ENCODE measurements around the gene SLC38A7. TPM values are rescaled to one million over a fixed set of nuclear protein-coding genes. Genes with fewer than 3 reads are reported as not detected.
"Not testable (repeated sequence)": the region's sequence is repeated elsewhere in the genome, so short reads cannot be mapped to it uniquely, and the experiment has no call there.

Gene SLC38A7
- total and polyA plus RNA-seq, 2 experiments from 2014 or later: 13.9 to 27.8 TPM

DNA sequence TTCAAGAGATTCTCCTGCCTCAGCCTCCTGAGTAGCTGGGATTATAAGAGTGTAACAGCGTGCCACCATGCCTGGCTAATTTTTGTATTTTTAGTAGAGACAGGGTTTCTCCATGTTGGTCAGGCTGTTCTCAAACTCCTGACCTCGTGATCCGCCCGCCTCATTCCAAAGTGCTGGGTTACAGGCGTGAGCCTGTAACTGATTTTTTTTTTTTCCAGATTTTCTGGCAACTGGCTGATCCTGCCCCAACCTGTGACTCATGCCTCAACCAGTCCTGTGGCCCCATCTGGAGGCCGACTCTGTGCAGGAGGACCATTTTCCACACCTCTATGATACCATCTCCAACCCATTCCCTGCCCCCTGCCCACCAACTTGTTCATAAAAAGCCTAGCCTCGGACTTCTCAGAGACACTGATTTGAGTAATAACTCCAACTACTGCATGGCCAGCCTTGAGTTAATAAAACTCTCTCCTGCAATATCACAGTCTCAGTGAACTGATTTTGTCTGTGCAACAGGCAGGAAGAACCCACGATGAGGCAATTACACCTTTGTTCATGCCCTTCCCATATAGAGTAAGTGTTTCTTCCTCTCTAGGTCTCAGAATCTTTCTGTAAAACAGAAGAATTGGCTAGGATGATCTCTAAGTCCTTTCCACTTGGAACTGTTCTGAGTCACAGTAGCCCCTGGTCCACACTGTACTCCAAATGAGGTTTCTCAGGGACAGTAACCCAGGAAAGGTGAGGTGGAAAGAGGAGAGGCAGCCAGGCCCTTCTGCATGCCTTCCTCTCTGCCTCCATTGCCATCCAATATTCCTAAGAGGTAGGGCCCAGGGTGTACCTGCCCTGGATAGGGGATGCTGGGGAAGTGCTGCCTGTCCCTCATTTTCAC lies 46.2 kb downstream of the SLC38A7 start:
- Mint-ChIP-seq H3K9me3 (no peaks in the 10 kb centered on the region), H3K4me3 (no peak overlapping the region), H3K27me3 (ENCODE audit: insufficient read depth, low read depth, poor library complexity) (peaks cover 4% of the 10 kb centered on the region), H3K4me1 (no peaks in the 10 kb centered on the region), H3K36me3 (ENCODE audit: low read depth) (no peaks in the 10 kb centered on the region), H3K27ac (no peak overlapping the region)
- H3K4me1 ChIP-seq (ENCODE audit: insufficient read depth): no peaks in the 10 kb centered on the region
- ATAC-seq: peak; percentile 94
- no peaks in the 10 kb centered on the region for H3K79me2 ChIP-seq (replicated peaks; ENCODE audit: insufficient read depth)
- H3K9me2 ChIP-seq (ENCODE audit: insufficient read depth): no peaks in the 10 kb centered on the region
- H3K4me2 ChIP-seq: no peak overlapping the region
- H2AFZ ChIP-seq: peak overlapping the region; percentile 52; the same call in 1 of the 2 replicates
- H3F3A ChIP-seq (replicated peaks; ENCODE audit: low read depth): no peaks in the 10 kb centered on the region
- H3K27me3 ChIP-seq (ENCODE audit: insufficient read depth): no peaks in the 10 kb centered on the region
- H3K36me3 ChIP-seq (ENCODE audit: insufficient read depth): no peaks in the 10 kb centered on the region
- no peak for TF ChIP-seq EZH2phosphoT487 (IDR thresholded peaks at IDR 0.05; ENCODE audit: unreplicated experiment)
- TF ChIP-seq, protein P1, sequence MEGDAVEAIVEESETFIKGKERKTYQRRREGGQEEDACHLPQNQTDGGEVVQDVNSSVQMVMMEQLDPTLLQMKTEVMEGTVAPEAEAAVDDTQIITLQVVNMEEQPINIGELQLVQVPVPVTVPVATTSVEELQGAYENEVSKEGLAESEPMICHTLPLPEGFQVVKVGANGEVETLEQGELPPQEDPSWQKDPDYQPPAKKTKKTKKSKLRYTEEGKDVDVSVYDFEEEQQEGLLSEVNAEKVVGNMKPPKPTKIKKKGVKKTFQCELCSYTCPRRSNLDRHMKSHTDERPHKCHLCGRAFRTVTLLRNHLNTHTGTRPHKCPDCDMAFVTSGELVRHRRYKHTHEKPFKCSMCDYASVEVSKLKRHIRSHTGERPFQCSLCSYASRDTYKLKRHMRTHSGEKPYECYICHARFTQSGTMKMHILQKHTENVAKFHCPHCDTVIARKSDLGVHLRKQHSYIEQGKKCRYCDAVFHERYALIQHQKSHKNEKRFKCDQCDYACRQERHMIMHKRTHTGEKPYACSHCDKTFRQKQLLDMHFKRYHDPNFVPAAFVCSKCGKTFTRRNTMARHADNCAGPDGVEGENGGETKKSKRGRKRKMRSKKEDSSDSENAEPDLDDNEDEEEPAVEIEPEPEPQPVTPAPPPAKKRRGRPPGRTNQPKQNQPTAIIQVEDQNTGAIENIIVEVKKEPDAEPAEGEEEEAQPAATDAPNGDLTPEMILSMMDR (conservative IDR thresholded peaks at IDR 0.05; ENCODE audit: low read depth in 2 of 2): peak; percentile 41 to 75
- no peaks in the 10 kb centered on the region for H4K20me1 ChIP-seq (replicated peaks; ENCODE audit: insufficient read depth)
- H3K4me3 ChIP-seq: no peak overlapping the region
- no peak overlapping the region for H3K27ac ChIP-seq (ENCODE audit: low read depth)
- peak; percentile 63 for DNase-seq (ENCODE audit: low spot score)

DNA sequence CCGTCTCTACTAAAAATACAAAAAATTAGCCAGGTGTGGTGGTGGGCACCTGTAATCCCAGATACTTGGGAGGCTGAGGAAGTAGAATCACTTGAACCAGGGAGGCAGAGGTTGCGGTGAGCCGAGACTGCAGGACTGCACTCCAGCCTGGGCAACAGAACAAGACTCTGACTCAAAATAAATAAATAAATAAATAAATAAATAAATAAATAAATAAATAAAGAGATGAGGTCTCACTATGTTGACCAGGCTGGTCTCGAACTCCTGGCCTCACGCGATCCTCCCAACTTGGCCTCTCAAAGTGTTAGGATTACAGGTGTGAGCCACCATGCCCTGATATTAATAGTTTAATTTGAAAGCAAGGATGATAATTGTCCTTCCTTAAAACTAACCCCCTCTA lies 47.5 kb downstream of the SLC38A7 start:
- not testable (repeated sequence) for H3K9me3 Mint-ChIP-seq; H3K4me1 Mint-ChIP-seq; H3K27ac ChIP-seq (ENCODE audit: low read depth)

DNA sequence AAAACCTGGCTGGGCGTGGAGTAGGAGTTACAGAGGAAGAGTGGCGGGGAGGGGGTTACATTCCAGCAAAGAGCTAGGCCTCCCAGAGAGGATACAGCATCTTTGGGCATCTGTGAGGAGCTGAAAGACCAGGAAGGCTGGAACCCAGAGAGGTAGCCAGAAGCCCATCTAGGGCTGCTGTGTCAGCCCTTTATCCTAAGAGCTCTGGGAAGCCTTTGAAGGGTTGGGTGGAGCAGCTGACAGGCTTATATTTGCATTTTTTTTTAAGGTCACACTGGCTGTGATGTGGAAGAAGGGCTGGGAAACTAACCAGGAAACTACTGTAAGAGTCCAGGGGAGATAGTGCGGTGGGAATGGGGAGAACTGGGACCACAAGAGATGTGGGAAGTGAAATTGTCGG lies 48.1 kb downstream of the SLC38A7 start:
- no peak overlapping the region for H2AFZ ChIP-seq
- no peaks in the 10 kb centered on the region for H3K36me3 Mint-ChIP-seq (ENCODE audit: low read depth)
- H3K27ac Mint-ChIP-seq: no peak overlapping the region
- no peaks in the 10 kb centered on the region for H3K79me2 ChIP-seq (replicated peaks; ENCODE audit: insufficient read depth)
- H3K27me3 ChIP-seq (ENCODE audit: insufficient read depth): no peaks in the 10 kb centered on the region
- no peaks in the 10 kb centered on the region for H4K20me1 ChIP-seq (replicated peaks; ENCODE audit: insufficient read depth)
- H3K27ac ChIP-seq (ENCODE audit: low read depth): no peak overlapping the region
- no peak overlapping the region for H3K4me3 Mint-ChIP-seq
- H3K27me3 Mint-ChIP-seq (ENCODE audit: insufficient read depth, low read depth, poor library complexity): peaks cover 4% of the 10 kb centered on the region
- no peaks in the 10 kb centered on the region for H3K4me1 ChIP-seq (ENCODE audit: insufficient read depth)
- no peaks in the 10 kb centered on the region for H3K36me3 ChIP-seq (ENCODE audit: insufficient read depth)
- H3K9me2 ChIP-seq (ENCODE audit: insufficient read depth): no peaks in the 10 kb centered on the region
- H3K4me1 Mint-ChIP-seq: no peaks in the 10 kb centered on the region
- H3K4me3 ChIP-seq: no peak overlapping the region
- no peaks in the 10 kb centered on the region for H3K9me3 Mint-ChIP-seq
- DNase-seq (ENCODE audit: low spot score): no peak
- H3K4me2 ChIP-seq: no peak overlapping the region
- ATAC-seq: no peak
- no peaks in the 10 kb centered on the region for H3F3A ChIP-seq (replicated peaks; ENCODE audit: low read depth)
- TF ChIP-seq, protein P2, sequence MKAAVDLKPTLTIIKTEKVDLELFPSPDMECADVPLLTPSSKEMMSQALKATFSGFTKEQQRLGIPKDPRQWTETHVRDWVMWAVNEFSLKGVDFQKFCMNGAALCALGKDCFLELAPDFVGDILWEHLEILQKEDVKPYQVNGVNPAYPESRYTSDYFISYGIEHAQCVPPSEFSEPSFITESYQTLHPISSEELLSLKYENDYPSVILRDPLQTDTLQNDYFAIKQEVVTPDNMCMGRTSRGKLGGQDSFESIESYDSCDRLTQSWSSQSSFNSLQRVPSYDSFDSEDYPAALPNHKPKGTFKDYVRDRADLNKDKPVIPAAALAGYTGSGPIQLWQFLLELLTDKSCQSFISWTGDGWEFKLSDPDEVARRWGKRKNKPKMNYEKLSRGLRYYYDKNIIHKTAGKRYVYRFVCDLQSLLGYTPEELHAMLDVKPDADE (IDR thresholded peaks at IDR 0.05): no peak
- TF ChIP-seq, protein P3, sequence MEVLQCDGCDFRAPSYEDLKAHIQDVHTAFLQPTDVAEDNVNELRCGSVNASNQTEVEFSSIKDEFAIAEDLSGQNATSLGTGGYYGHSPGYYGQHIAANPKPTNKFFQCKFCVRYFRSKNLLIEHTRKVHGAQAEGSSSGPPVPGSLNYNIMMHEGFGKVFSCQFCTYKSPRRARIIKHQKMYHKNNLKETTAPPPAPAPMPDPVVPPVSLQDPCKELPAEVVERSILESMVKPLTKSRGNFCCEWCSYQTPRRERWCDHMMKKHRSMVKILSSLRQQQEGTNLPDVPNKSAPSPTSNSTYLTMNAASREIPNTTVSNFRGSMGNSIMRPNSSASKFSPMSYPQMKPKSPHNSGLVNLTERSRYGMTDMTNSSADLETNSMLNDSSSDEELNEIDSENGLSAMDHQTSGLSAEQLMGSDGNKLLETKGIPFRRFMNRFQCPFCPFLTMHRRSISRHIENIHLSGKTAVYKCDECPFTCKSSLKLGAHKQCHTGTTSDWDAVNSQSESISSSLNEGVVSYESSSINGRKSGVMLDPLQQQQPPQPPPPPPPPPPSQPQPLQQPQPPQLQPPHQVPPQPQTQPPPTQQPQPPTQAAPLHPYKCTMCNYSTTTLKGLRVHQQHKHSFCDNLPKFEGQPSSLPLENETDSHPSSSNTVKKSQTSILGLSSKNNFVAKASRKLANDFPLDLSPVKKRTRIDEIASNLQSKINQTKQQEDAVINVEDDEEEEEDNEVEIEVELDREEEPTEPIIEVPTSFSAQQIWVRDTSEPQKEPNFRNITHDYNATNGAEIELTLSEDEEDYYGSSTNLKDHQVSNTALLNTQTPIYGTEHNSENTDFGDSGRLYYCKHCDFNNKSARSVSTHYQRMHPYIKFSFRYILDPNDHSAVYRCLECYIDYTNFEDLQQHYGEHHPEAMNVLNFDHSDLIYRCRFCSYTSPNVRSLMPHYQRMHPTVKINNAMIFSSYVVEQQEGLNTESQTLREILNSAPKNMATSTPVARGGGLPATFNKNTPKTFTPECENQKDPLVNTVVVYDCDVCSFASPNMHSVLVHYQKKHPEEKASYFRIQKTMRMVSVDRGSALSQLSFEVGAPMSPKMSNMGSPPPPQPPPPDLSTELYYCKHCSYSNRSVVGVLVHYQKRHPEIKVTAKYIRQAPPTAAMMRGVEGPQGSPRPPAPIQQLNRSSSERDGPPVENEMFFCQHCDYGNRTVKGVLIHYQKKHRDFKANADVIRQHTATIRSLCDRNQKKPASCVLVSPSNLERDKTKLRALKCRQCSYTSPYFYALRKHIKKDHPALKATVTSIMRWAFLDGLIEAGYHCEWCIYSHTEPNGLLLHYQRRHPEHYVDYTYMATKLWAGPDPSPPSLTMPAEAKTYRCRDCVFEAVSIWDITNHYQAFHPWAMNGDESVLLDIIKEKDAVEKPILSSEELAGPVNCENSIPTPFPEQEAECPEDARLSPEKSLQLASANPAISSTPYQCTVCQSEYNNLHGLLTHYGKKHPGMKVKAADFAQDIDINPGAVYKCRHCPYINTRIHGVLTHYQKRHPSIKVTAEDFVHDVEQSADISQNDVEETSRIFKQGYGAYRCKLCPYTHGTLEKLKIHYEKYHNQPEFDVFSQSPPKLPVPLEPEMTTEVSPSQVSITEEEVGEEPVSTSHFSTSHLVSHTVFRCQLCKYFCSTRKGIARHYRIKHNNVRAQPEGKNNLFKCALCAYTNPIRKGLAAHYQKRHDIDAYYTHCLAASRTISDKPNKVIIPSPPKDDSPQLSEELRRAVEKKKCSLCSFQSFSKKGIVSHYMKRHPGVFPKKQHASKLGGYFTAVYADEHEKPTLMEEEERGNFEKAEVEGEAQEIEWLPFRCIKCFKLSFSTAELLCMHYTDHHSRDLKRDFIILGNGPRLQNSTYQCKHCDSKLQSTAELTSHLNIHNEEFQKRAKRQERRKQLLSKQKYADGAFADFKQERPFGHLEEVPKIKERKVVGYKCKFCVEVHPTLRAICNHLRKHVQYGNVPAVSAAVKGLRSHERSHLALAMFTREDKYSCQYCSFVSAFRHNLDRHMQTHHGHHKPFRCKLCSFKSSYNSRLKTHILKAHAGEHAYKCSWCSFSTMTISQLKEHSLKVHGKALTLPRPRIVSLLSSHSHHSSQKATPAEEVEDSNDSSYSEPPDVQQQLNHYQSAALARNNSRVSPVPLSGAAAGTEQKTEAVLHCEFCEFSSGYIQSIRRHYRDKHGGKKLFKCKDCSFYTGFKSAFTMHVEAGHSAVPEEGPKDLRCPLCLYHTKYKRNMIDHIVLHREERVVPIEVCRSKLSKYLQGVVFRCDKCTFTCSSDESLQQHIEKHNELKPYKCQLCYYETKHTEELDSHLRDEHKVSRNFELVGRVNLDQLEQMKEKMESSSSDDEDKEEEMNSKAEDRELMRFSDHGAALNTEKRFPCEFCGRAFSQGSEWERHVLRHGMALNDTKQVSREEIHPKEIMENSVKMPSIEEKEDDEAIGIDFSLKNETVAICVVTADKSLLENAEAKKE (CRISPR knock-in tag; IDR thresholded peaks at IDR 0.05): no peak
- TF ChIP-seq EZH2 (IDR thresholded peaks at IDR 0.05; ENCODE audit: low read depth, unreplicated experiment) (no peak), ZNF331 (CRISPR knock-in tag; IDR thresholded peaks at IDR 0.05; ENCODE audit: low read depth) (no peak)

More for the DNA sequence above, 47.5 kb downstream of the SLC38A7 start:
- H3K4me3 ChIP-seq; H3K9me2 ChIP-seq (ENCODE audit: insufficient read depth); H3K27me3 ChIP-seq (ENCODE audit: insufficient read depth); DNase-seq (ENCODE audit: low spot score); H3K4me1 ChIP-seq (ENCODE audit: insufficient read depth); H3K36me3 Mint-ChIP-seq (ENCODE audit: low read depth); H3K4me3 Mint-ChIP-seq; H3K4me2 ChIP-seq; H4K20me1 ChIP-seq (replicated peaks; ENCODE audit: insufficient read depth); H3K27ac Mint-ChIP-seq; H3K36me3 ChIP-seq (ENCODE audit: insufficient read depth); H2AFZ ChIP-seq; H3K27me3 Mint-ChIP-seq (ENCODE audit: insufficient read depth, low read depth, poor library complexity); H3F3A ChIP-seq (replicated peaks; ENCODE audit: low read depth); H3K79me2 ChIP-seq (replicated peaks; ENCODE audit: insufficient read depth); ATAC-seq: not testable (repeated sequence)
